Activated T-helper 9 cell treated with anti-CD3 and anti-CD28 coated beads, Interleukin-2, amount 50 U/mL, for 16 hours (primary cell): ENCODE results near the gene TMEM45A.
"Not testable (repeated sequence)": the region's sequence is repeated elsewhere in the genome, so short reads cannot be mapped to it uniquely, and the experiment has no call there.

Experiments
- DNase-seq: peaks from one replicate; pipeline ENCODE4 v3.0.0-alpha.2; 2020; ENCODE audit warnings: low read depth

The TMEM45A gene

DNA sequence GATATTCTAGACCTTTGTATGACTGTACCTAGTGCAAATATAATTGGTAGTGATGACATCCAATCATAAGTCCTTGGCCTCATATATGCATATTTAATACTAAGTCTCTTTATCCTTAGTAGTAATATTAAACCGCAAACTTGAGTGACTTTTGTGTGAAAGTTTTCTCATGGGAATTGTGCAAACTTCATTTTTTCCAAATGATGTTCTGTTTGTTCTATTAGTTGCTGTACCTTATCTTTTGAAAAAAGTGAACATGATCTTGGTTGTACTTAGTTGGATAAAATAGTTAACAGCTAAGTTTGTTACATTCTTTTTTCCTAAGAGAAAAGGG, 43.2 kb downstream of the TMEM45A start:
- DNase-seq, result no peak

DNA sequence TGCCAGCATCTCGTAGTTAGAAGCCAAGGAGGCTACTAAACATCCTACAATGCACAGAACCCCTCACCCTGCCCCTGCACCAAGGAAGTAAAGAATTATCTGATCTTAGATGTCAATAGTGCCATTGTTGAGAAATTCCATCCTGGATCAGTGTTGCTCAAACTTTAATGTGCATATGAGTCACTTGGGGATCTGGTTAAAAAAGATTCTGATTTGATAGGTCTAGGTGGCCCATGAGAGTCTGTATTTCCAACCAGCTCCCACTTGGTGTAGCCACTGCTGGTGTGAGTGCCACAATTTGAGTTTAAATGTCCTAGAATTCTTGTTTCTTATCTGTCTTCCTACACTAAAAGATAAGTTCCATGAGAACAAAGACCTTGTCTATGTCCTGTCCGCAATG, 43.7 kb downstream of the TMEM45A start:
- no peak for DNase-seq

DNA sequence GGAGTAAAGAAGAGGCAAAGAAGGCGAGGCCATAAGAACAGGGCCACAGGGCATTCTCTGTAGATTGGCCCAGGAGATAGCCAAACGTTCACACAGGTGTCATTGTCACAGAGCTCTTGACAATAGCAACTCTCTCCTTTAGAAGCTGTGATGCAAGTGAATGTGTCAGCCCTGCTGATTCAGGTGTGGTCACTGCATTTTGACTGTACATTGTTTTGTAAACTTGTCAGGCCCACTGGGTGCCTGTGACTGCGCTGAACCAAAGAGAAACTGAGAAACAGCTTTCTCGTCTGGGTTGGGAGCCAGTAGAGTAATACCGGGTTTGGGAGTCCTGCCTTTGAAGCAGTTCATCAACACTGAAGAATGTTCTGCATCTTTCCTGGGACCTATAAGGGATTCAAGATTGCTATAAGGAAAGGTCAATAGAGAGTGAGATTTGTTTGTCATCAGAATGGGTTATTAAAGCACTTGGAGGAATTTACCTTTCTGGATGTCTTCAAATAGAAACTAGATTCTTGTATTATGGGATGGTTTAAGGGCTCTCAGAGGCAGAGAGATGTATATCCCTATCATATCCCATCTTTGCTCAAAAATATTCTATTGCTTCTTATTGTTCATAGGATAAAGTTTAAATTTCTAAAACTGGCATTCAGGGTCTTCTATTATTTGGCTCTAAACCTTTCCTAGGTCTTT, 45.4 kb downstream of the TMEM45A start:
- no peak for DNase-seq

DNA sequence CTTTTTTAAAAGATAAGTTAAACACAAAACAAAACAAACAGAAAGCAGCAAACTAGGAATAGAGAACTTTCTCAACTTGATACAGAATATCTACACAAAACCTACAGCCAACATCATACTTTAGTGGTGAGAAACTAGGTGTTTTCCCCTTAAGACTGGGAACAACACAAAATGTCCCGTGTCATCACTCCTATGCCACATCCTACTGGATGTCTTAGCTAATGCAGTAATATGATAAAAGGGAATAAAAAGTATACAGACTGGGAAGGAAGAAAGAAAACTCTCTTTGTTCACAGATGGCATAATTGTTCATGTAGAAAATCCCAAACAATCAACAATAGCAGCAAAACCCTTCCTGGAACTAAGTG, 45.9 kb downstream of the TMEM45A start:
- no peak for DNase-seq

DNA sequence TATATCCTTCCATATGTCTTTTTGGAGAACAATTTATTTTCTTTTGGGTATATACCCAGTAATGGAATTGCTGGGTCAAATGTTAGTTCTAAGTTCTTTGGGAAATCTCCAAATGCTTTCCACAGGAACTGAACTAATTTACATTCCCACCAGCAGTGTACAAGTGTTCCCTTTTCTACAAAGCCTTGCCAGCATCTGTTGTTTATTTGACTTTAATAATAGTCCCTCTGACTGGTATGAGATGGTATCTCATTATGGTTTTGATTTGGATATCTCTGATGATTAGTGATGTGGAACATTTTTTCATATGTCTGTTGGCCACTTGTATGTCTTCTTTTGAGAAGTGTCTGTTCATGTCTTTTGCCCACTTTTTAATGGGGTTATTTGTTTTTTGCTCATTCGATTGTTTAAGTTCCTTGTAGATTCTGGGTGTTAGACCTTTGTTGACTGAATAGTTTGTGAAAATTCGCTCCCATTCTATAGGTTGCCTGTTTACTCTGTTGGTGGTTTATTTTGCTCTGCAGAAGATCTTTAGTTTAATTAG, 48.4 kb downstream of the TMEM45A start:
- no peak for DNase-seq

DNA sequence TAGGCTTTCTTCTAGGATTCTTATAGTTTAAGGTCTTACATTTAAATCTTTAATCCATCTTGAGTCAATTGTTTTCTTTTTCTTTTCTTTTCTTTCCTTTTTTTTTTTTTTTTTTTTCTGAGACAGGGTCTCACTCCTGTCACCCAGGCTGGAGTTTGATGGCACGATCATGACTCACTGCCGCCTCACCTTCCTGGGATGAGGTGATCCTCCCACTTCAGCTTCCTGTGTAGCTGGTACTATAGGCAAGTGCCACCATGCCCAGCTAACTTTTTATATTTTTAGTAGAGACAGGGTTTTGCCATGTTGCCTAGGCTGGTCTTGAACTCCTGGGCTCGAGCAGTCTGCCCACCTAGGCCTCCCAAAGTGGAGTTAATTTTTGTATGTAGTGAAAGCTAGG, 49.0 kb downstream of the TMEM45A start:
- not testable (repeated sequence) for DNase-seq

DNA sequence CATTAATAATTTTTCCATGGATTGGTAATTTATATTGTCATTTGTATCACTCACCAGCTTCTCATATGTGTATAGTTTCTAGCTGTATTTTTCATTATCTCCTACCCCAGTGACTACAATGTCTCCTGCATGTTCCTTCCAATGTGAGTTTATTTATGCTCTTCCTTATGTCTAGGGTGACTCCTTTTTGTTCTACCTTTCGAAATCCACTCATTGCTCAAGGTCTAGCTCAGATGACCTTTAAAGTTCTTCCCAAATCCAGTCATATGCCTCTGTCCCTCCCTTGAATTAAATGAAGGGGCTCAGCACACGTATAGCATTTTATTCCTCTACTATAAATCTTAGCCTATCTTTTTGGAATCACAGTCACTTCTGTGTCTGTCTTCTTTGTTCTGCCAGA, 53.0 kb downstream of the TMEM45A start:
- no peak for DNase-seq

DNA sequence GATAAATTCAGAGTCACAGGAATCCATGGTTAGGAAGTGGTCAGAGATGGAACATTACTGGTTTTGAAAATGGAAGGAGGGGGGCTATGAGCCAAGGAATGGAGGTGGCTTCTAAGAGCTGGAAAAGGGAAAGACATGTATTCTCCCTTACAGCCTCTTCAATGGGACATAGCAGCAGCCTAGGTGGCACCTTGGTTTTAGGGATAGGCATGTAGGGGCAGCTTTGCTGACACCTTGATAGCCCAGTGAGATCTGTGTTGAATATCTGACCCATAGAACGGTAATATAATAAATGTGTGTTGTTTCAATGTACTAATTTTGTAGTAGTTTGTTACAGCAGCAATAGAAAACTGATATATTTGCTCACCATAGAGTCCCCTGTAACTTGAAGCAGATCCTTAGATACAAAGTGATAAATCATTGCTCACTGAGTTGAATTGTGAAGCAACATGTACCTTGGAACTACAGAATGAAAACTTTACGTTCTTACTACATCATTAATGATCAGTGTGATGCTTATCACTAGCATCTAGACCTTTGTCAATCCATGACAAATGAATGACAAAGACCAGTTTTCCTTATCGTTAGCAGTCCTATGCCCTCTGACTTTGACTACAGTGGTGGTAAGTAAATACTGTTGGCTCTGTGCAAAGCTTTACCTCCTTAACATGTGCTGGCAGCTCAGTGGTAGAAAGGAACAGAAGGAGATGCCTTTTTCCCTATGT, 53.8 kb downstream of the TMEM45A start:
- DNase-seq, result no peak

DNA sequence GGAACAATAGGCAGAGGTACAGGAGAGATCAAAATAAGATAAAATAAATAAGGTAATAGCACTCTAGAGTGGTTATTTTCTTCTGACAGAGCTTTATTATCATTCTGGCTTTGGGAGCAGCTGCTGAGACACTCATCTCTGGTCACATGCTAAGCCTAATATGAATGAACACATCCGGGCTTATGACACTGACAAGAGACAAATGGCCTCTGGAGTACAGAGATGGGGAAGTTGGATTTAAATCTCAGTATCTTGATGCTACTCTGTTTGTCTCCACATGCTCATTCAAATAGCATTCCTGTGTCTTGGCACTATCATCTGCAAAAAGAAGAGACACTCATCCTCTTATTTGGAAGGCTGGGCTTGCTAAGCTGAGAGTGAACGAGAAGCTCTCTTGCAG, 55.6 kb downstream of the TMEM45A start:
- DNase-seq, result no peak

DNA sequence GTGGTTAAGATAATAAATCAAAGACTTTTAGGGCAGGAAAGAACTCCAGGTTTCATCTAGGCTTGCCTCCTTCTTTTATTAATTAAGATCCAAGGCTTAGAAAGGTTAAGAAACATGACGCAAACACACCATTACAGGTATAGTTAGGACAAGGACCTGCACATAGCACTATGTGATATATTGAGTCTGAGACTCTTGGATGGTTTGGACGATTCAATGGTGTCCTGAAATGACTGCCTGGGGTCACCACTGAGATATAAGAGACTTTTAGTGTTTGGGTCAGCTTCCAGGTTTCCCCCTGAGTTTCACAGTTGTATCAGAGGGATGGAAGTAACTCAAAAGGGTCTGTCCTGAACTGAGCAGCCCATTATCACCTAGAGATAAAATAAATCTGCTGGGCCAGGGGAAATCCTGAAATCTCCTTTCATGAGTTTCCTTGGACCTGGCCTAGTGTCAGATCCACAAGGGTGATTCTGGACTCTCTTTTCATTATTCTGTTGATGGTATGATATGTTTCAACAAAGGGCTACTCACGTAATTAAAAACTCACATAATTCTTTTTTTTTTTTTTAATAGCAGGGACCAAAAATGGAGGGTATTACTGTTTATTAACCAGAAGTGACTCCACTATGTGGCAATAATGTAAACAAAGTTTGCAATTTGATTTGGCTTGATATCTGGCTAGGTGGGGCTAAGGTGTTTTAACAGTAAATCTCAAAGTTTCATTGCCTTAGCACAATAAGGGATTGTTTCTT, 61.4 kb downstream of the TMEM45A start:
- no peak for DNase-seq

DNA sequence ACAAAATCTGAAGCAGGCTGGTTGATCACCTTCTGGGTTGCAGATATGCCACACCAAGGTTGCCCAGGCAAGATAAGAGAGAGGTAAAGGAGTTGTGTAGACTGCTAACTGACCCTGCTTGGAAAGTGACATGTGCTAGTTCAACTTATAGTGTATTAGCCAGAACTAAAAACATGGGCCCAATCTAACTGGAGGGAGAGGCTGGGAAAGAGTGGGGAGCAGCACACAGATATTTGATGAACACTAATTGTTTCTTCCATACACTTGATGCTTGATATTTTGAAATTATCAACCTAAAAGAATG, 61.9 kb downstream of the TMEM45A start:
- no peak for DNase-seq

DNA sequence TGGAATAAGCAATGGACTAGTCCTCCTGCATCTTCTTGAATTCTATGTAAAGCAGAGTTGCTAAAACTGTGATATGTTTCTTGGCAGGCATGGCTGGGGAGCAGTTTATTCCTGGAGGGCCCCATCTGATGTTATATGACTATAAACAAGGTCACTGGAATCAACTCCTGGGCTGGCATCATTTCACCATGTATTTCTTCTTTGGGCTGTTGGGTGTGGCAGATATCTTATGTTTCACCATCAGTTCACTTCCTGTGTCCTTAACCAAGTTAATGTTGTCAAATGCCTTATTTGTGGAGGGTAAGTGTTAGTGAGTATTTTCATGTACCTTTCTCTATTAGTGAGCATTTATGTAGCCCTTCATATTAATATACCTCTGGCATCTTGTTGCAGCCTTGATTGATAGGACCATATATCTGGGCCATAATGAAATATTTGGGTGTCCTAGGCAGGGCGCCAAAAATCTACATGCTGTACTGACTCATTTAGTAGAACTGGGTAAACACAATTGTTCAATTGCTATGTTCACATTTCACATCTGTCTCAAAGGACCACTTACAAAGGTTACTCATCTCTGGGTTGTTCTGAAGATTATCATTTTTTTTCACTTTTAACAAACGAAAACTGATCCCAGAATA, 64.4 kb downstream of the TMEM45A start:
- no peak for DNase-seq

DNA sequence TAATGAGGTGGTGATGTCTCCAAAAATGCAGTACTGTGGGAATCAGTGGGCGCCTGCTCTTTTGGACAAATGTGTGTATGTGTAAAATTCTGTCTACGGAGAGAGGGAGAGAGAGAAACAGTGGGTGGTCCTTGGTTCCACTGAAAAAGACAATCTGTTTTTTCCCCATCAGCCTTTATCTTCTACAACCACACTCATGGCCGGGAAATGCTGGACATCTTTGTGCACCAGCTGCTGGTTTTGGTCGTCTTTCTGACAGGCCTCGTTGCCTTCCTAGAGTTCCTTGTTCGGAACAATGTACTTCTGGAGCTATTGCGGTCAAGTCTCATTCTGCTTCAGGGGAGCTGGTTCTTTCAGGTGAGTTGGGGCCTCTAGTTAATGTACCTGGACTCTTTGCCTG, 65.8 kb downstream of the TMEM45A start:
- no peak for DNase-seq

DNA sequence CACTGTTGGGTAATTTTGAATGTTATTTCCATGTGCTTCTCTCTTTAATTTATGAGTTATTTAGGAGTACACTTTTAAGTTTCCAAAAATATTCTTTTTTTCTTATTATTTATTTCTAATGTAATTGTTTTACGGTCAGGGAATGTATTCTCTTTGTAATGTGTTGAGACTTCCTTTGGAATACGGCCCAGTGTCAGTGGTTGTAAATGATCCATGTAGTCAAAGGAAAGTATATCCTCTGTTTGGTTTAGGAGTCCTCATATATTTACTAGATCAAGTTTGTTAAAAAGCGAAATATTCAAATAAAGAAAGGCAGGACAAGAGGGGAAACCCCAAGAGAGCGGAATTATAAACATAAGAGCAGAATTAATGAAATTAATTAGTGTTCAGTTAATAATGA, 68.0 kb downstream of the TMEM45A start:
- no peak for DNase-seq

DNA sequence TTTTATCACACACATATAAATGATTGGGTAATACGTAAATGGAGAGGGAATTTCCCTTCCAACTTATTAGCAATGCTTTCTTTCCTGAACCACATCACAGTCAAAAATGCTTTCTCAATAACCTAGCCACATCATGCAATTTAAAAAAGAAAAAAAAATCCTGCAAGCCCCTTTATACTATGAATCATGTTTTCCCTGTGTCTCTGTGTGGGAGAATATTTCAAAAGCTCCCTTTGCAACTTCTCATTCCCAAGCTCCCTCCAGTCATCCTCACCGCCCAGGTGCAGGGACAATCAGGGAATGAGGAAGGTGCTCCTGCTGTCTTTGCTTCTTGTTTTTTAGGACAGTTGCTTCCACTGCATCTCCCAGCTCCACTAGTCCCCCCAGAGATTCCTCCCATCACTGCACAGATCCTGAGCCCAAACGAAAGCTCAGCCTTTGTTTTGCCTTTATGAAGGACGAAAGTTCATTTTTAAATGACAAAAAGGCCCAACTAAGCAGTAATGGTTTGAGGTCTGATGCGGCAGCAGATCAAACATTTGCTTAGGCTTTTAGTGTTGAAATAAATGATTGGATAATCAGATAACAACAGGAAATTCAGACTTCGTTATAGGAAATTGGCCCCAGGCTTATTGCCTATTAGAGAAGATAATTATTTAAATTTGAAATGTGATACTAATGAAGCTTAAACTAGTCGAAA, 69.2 kb downstream of the TMEM45A start:
- DNase-seq, result no peak

DNA sequence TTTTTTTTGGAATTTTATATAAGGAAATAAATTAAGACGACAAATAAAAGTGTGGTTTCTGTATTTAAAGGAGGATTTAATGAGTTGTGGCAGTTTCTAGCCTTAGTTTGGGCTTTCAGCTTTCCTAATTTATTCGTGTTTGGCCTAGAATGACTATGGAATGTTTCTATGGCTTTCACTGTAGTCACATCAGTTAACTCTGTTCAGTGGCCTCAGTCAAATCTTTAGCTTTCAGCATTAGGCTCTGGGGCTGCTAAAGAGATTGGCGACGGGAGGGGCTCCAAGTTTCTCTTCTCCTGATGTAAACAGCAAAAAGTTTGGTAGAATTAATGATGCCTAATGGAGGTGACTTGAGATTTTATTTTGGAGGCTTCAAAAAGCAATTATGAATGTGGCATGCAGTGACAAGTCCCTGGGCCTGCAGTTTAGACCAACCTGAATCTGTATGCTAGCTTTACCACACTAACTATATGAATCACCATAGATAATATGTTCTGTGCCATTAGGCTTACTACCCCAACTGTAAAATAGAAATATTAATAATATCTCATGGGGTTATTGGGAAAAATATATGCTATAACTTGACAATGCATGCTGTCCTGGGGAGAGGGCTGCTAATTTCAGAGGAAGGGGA, 69.9 kb downstream of the TMEM45A start:
- no peak for DNase-seq

DNA sequence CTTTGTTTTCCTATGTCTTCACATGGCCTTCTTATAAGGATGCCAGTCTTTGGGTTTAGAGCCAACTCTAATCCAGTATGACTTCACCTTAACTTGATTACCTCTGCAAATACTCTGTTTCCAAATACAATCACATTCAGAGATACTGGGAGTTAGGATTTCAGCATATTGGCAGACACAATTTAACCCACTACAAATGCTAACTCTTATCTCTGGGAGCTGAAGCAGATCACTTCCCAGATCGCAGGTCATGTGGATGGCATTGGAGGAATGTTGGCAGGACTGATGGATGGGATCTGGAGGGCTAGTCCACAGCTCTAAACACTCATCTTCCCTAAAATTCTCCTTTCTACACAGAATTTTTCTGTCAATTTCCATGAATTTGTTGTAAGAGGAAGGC, 70.8 kb downstream of the TMEM45A start:
- DNase-seq, result no peak

DNA sequence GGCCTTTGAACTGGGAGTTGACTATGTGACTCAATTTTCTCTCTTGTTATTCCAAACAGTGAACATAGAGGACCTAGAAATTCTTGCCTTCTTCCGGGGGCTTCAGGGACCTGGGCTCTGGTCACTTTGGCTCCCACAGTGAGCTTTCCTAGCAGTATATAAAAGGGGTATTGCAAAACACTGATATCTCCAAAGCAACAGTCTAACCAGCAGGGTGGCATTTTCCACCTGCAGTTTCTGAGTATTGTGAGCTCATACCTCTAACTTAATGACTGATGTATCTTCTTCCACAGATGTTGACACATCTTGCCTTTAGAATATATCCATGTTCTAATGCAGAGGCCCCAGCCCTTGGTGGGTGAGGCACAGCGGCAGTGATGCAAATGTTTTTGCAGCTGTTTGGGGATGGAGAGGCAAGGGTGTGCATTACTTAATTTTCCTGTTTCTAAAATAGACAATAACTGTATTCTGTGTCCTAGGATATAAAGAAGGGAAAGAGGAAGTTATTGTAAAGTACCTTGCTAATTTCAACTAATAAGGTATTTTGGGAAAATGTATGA, 71.3 kb downstream of the TMEM45A start:
- no peak for DNase-seq

DNA sequence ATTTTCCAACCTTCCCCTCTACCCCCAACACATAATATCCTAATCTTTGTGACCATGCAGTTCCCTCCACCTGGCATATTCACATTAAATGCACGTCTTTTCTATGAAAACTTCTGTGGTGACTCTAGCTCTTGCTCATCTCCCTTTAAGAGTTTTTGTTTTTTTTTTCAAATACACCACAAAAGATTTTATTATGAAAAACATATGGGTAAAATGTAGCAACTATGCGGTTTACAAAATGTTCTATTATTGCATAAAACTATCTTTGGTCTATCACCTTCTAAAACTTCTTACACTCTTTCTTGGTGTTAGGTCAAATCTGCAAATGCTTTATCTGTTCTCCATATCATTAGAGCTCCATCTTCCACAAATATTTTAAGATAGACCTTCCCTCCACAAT, 78.4 kb downstream of the TMEM45A start:
- DNase-seq, result no peak

DNA sequence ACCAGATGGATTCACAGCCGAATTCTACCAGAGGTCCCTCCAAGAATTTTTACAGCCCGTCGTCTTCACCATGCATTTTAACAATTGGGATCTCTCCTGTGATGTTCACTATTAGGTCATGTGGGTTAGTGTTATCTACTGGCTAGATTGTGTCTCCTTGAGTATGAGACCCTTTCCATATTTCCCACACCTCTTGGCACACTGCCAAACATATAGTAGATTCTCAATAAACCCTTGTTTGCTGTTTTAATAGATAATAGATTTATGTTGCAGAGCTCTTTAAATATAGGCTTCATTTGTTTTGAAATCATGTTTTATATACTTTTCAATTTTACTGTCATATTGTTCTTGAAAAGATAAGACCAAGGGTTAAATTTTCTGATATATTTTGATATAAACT, 82.1 kb downstream of the TMEM45A start:
- no peak for DNase-seq

DNA sequence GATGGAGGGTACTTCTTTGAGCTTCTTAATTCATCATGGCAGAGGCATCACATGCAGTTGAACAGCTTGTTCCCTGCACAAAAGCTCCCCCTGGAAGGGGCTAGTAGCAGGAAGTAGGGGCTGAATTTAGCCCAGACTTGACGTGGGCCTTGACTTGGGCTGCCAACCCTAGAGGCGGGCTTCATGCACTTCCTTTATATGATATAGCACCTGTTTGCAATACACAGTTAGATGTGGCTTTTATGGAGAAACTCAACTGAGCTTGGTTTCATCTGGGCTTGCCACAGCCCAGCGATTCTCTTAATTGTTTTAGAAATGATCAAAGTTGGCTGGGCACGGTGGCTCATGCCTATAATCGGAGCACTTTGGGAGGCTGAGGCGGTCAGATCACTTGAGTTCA, 83.3 kb downstream of the TMEM45A start:
- no peak for DNase-seq
